Skeletal muscle satellite cell (primary cell): ENCODE data around the gene CELF3.

ENCODE experiments used
- H3K27me3 ChIP-seq: 2 replicates; pipeline ENCODE4 v1.7.0; 2013; ENCODE audit warnings: low read length; ENCODE audit not compliant: control insufficient read depth, insufficient read depth
- H3K36me3 ChIP-seq: 2 replicates; pipeline ENCODE4 v1.7.0; 2013; ENCODE audit warnings: mild to moderate bottlenecking, control low read depth, low read length; ENCODE audit not compliant: insufficient read depth
- H3K4me1 ChIP-seq: 2 replicates; pipeline ENCODE4 v1.7.0; 2013; ENCODE audit warnings: low read length; ENCODE audit not compliant: control insufficient read depth, insufficient read depth
- H3K4me2 ChIP-seq: 2 replicates; pipeline ENCODE4 v1.7.0; 2013; ENCODE audit warnings: mild to moderate bottlenecking, low read length
- H3K4me3 ChIP-seq: 2 replicates; pipeline ENCODE4 v1.7.0; 2013; ENCODE audit warnings: low read length
- H3K9ac ChIP-seq: 2 replicates; pipeline ENCODE4 v1.7.0; 2013; ENCODE audit warnings: mild to moderate bottlenecking, low read depth, low read length, moderate library complexity
- H3K9me3 ChIP-seq: replicated peaks from 2 replicates; pipeline ENCODE4 v1.7.0; 2013; ENCODE audit warnings: mild to moderate bottlenecking, control low read depth, low read length

CELF3 gene

GRCh38 chr1:151707541-151708065 is 9.0 kb downstream of the CELF3 start:
- no peak overlapping the region for H3K9ac ChIP-seq
- no peaks in the 10 kb centered on the region for H3K36me3 ChIP-seq
- H3K9me3 ChIP-seq, result no peaks in the 10 kb centered on the region
- no peak overlapping the region for H3K4me2 ChIP-seq
- peaks cover 31% of the 10 kb centered on the region for H3K27me3 ChIP-seq
- H3K4me1 ChIP-seq, result no peaks in the 10 kb centered on the region
- no peak overlapping the region for H3K4me3 ChIP-seq

- Histone ChIP-seq H3K9ac (no peak overlapping the region), H3K36me3 (peaks cover 3% of the 10 kb centered on the region), H3K4me2 (no peak overlapping the region), H3K4me1 (no peaks in the 10 kb centered on the region), H3K4me3 (no peak overlapping the region), H3K27me3 (peaks cover 22% of the 10 kb centered on the region), H3K9me3 (no peaks in the 10 kb centered on the region)
Measured at GRCh38 chr1:151706464-151707415, 9.9 kb downstream of the CELF3 start.

GRCh38 chr1:151705753-151706463 is 10.7 kb downstream of the CELF3 start:
- H3K4me1 ChIP-seq, result no peaks in the 10 kb centered on the region
- no peak overlapping the region for H3K9ac ChIP-seq
- H3K9me3 ChIP-seq, result no peaks in the 10 kb centered on the region
- peaks cover 14% of the 10 kb centered on the region for H3K27me3 ChIP-seq
- H3K36me3 ChIP-seq, result peaks cover 10% of the 10 kb centered on the region
- no peak overlapping the region for H3K4me2 ChIP-seq
- no peak overlapping the region for H3K4me3 ChIP-seq

- H3K4me1 ChIP-seq, result no peaks in the 10 kb centered on the region
- no peaks in the 10 kb centered on the region for H3K9me3 ChIP-seq
- H3K9ac ChIP-seq, result no peak overlapping the region
- peaks cover 12% of the 10 kb centered on the region for H3K36me3 ChIP-seq
- H3K4me2 ChIP-seq, result no peak overlapping the region
- H3K27me3 ChIP-seq, result peaks cover 8% of the 10 kb centered on the region
- no peak overlapping the region for H3K4me3 ChIP-seq
Measured at GRCh38 chr1:151705146-151705545, 11.5 kb downstream of the CELF3 start.

- Histone ChIP-seq H3K4me2 (no peak overlapping the region), H3K36me3 (peaks cover 21% of the 10 kb centered on the region), H3K27me3 (no peaks in the 10 kb centered on the region), H3K9ac (no peak overlapping the region), H3K4me1 (no peaks in the 10 kb centered on the region), H3K9me3 (no peaks in the 10 kb centered on the region), H3K4me3 (no peak overlapping the region)
Measured at GRCh38 chr1:151704246-151704645, 12.4 kb downstream of the CELF3 start.

- H3K36me3 ChIP-seq, result peaks cover 23% of the 10 kb centered on the region
- no peaks in the 10 kb centered on the region for H3K27me3 ChIP-seq
- no peak overlapping the region for H3K9ac ChIP-seq
Measured at GRCh38 chr1:151703813-151704212, 12.8 kb downstream of the CELF3 start.

GRCh38 chr1:151702936-151703335 is 13.7 kb downstream of the CELF3 start:
- no peak overlapping the region for H3K4me2 ChIP-seq
- no peak overlapping the region for H3K9ac ChIP-seq
- no peak overlapping the region for H3K4me3 ChIP-seq
- no peaks in the 10 kb centered on the region for H3K4me1 ChIP-seq
- no peaks in the 10 kb centered on the region for H3K9me3 ChIP-seq
- H3K36me3 ChIP-seq, result peaks cover 27% of the 10 kb centered on the region
- no peaks in the 10 kb centered on the region for H3K27me3 ChIP-seq

More at GRCh38 chr1:151703813-151704212, 12.8 kb downstream of the CELF3 start:
- Histone ChIP-seq H3K9me3 (no peaks in the 10 kb centered on the region), H3K4me3 (no peak overlapping the region), H3K4me1 (no peaks in the 10 kb centered on the region), H3K4me2 (no peak overlapping the region)

- H3K4me3 ChIP-seq, result no peak overlapping the region
- no peak overlapping the region for H3K9ac ChIP-seq
- no peak overlapping the region for H3K4me2 ChIP-seq
- no peaks in the 10 kb centered on the region for H3K27me3 ChIP-seq
- H3K9me3 ChIP-seq, result no peaks in the 10 kb centered on the region
- peaks cover 27% of the 10 kb centered on the region for H3K36me3 ChIP-seq
- no peaks in the 10 kb centered on the region for H3K4me1 ChIP-seq
Measured at GRCh38 chr1:151701515-151701914, 15.1 kb downstream of the CELF3 start.

GRCh38 chr1:151693057-151693651 is 23.4 kb downstream of the CELF3 start:
- H3K27me3 ChIP-seq, result no peaks in the 10 kb centered on the region
- H3K36me3 ChIP-seq, result peaks cover 6% of the 10 kb centered on the region
- H3K4me3 ChIP-seq, result no peak overlapping the region

GRCh38 chr1:151692226-151692625 is 24.4 kb downstream of the CELF3 start:
- H3K4me2 ChIP-seq, result no peak overlapping the region
- peaks cover 6% of the 10 kb centered on the region for H3K36me3 ChIP-seq
- H3K4me3 ChIP-seq, result no peak overlapping the region
- no peaks in the 10 kb centered on the region for H3K4me1 ChIP-seq
- H3K9ac ChIP-seq, result no peak overlapping the region
- H3K27me3 ChIP-seq, result no peaks in the 10 kb centered on the region
- no peaks in the 10 kb centered on the region for H3K9me3 ChIP-seq

More at GRCh38 chr1:151693057-151693651, 23.4 kb downstream of the CELF3 start:
- no peak overlapping the region for H3K4me2 ChIP-seq
- no peaks in the 10 kb centered on the region for H3K4me1 ChIP-seq
- no peaks in the 10 kb centered on the region for H3K9me3 ChIP-seq
- H3K9ac ChIP-seq, result no peak overlapping the region

- no peak overlapping the region for H3K4me3 ChIP-seq
- no peaks in the 10 kb centered on the region for H3K27me3 ChIP-seq
Measured at GRCh38 chr1:151689494-151689893, 27.1 kb downstream of the CELF3 start.

More at GRCh38 chr1:151689494-151689893, 27.1 kb downstream of the CELF3 start:
- Histone ChIP-seq H3K4me1 (no peaks in the 10 kb centered on the region), H3K4me2 (no peak overlapping the region), H3K36me3 (peaks cover 13% of the 10 kb centered on the region), H3K9ac (no peak overlapping the region), H3K9me3 (no peaks in the 10 kb centered on the region)
